GM19240 (cell line): Measurements from ENCODE around the gene TPRG1L.
A peak's percentile ranks its signal among the peaks of the same experiment; 100 is the strongest.

ENCODE experiments used
- DNase-seq: peaks from one replicate; pipeline ENCODE4 v3.0.0; 2011; ENCODE audit warnings: low spot score; ENCODE audit not compliant: insufficient read length

The TPRG1L gene

GRCh38 chr1:3663999-3664699, 39.3 kb downstream of the TPRG1L start:
- no peak for DNase-seq

- no peak for DNase-seq
These were observed 40.0 kb downstream of the TPRG1L start for GRCh38 chr1:3664700-3665375.

GRCh38 chr1:3668148-3668547, 43.3 kb downstream of the TPRG1L start:
- DNase-seq = no peak

- no peak for DNase-seq
These were observed 43.9 kb downstream of the TPRG1L start for GRCh38 chr1:3668585-3669300.

- DNase-seq = no peak
These were observed 44.6 kb downstream of the TPRG1L start for GRCh38 chr1:3669421-3669821.

GRCh38 chr1:3669971-3670431, 45.2 kb downstream of the TPRG1L start:
- no peak for DNase-seq

- DNase-seq = no peak
These were observed 46.0 kb downstream of the TPRG1L start for GRCh38 chr1:3670823-3671265.

GRCh38 chr1:3671371-3672180, 46.8 kb downstream of the TPRG1L start:
- no peak for DNase-seq

- DNase-seq = no peak
These were observed 47.6 kb downstream of the TPRG1L start for GRCh38 chr1:3672231-3672970.

GRCh38 chr1:3672971-3673361, 48.2 kb downstream of the TPRG1L start:
- no peak for DNase-seq

- no peak for DNase-seq
These were observed 48.7 kb downstream of the TPRG1L start for GRCh38 chr1:3673381-3674099.

- DNase-seq = no peak
These were observed 49.6 kb downstream of the TPRG1L start for GRCh38 chr1:3674100-3675094.

- DNase-seq = no peak
These were observed 50.6 kb downstream of the TPRG1L start for GRCh38 chr1:3675436-3675835.

GRCh38 chr1:3676581-3677470, 52.0 kb downstream of the TPRG1L start:
- peak; percentile 67 for DNase-seq

GRCh38 chr1:3677484-3677883, 52.7 kb downstream of the TPRG1L start:
- no peak for DNase-seq

GRCh38 chr1:3678361-3679097, 53.7 kb downstream of the TPRG1L start:
- no peak for DNase-seq

GRCh38 chr1:3679098-3679555, 54.3 kb downstream of the TPRG1L start:
- DNase-seq = no peak
